ENCODE measurements around the gene ACOT11.

DNA sequence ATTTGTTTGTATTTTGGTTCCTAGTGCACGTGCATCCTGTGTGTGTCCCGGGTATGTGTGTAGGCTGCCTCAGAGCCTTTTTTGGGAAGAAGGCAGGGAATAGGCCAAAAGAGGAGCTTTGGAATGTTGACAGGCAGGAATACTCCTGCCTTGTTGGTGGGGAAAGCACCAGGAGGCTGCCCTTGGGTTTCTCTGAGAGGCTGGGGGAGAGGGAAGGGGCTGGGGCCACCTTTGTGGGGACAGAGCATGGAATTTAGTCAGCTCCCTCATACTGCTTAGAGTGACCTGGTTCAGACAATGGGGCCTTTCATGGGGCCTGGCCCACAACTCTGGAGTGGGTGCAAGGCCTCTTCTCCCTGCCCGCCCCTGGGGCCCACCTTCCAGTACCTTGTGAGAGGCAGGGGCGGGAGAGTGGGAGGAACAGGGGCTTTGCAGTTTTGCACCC lies 31.3 kb downstream of the ACOT11 start:
- TF ChIP-seq, protein P1, sequence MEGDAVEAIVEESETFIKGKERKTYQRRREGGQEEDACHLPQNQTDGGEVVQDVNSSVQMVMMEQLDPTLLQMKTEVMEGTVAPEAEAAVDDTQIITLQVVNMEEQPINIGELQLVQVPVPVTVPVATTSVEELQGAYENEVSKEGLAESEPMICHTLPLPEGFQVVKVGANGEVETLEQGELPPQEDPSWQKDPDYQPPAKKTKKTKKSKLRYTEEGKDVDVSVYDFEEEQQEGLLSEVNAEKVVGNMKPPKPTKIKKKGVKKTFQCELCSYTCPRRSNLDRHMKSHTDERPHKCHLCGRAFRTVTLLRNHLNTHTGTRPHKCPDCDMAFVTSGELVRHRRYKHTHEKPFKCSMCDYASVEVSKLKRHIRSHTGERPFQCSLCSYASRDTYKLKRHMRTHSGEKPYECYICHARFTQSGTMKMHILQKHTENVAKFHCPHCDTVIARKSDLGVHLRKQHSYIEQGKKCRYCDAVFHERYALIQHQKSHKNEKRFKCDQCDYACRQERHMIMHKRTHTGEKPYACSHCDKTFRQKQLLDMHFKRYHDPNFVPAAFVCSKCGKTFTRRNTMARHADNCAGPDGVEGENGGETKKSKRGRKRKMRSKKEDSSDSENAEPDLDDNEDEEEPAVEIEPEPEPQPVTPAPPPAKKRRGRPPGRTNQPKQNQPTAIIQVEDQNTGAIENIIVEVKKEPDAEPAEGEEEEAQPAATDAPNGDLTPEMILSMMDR (IDR thresholded peaks at IDR 0.05) = no peak
- TF ChIP-seq POLR2A (IDR thresholded peaks at IDR 0.05; ENCODE audit: low read depth) = no peak
- peak; percentile 23 to 34 for TF ChIP-seq POLR2AphosphoS5 (IDR thresholded peaks at IDR 0.05)
- no peak for TF ChIP-seq EP300 (IDR thresholded peaks at IDR 0.05)
